ENCODE data around the gene MYPOP.
"Not testable (repeated sequence)": the region's sequence is repeated elsewhere in the genome, so short reads cannot be mapped to it uniquely, and the experiment has no call there.

The MYPOP gene

GRCh38 chr19:45882652-45883585 lies 19.5 kb downstream of the MYPOP start:
- DNase-seq = peak; percentile 95

GRCh38 chr19:45881909-45882528 lies 20.4 kb downstream of the MYPOP start:
- no peak for DNase-seq

- no peak for DNase-seq
These were observed 21.1 kb downstream of the MYPOP start for GRCh38 chr19:45881082-45881908.

GRCh38 chr19:45879971-45880370 lies 22.4 kb downstream of the MYPOP start:
- DNase-seq = no peak

- no peak for DNase-seq
These were observed 23.4 kb downstream of the MYPOP start for GRCh38 chr19:45879055-45879454.

GRCh38 chr19:45878043-45878794 lies 24.2 kb downstream of the MYPOP start:
- peak; percentile 33 to 56 for DNase-seq

DNA sequence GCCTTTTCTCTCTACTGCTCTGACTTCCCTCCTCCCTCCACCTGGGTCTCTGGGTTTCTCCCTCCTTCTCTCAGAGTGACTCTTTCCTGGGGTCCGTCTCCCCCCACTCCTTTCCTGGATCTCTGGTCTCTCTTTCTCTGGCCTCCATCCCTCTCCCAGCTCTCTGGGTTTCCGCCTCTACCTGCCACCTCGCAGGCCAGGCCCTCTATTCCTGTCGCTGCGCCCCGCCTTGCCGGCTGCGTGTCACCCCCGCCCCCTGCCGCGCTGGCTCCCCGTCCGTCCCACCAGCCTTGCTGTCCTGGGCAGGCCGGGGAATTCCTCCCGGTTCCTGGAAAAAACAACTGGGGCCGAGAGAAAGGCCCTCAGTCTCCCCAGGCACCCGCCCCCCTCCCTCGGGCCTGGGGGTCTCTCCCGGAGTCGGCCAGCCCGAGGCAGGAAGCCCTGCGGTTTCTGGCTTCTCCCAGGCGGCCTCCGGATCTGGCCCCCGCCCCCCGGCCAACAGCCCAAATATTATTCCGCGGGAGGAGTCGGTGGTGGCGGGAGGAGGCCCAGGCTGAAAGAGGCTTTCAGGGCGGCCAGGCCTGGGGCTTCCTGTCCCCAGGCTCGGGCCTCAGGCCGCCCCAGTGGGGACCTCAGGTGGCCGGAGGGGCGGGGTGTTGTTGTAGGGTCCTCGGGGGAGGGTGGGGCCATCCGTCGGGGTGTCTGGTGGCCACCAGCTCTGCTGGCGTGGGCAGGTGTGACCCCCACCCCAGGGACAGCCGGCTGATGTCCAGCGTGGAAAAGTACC lies 25.8 kb downstream of the MYPOP start:
- DNase-seq = peak; percentile 64 to 68

DNA sequence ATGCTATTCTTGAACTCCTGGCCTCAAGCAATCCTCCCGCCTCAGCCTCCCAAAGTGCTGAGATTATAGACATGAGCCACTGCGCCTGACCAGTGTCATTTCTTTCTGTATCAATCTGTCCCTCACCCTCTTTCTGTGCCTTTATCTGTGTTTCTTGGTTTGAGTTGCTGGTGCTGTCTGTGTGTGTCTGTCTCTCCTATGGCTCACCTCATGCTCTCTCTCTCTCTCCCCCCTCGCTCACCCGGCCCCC lies 26.3 kb downstream of the MYPOP start:
- DNase-seq = peak in 1 of 2 experiments; percentile 24

DNA sequence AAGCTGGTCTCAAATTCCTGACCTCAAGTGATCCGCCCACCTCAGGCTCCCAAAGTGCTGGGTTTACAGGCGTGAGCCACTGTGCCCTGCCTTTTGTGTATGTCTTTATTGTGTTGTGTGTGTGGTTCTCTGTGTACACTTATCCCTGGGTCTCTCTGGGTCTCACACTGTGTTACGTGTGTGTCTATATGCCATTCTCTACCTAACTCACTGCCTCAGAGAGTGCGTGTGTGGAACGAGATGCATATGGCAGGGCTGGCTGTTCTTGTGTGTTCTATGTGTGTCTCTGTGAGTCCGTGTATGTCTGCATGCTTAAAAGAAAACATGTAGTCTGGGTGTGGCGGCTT lies 27.8 kb downstream of the MYPOP start:
- DNase-seq = no peak

- no peak for DNase-seq
These were observed 29.1 kb downstream of the MYPOP start for GRCh38 chr19:45873219-45873772.

GRCh38 chr19:45872095-45872919 lies 30.1 kb downstream of the MYPOP start:
- DNase-seq = no peak

- no peak for DNase-seq
These were observed 31.6 kb downstream of the MYPOP start for GRCh38 chr19:45870798-45871197.

- DNase-seq = not testable (repeated sequence)
These were observed 35.2 kb downstream of the MYPOP start for GRCh38 chr19:45867241-45867640.

- DNase-seq = no peak
These were observed 35.8 kb downstream of the MYPOP start for GRCh38 chr19:45866400-45867176.

GRCh38 chr19:45865269-45865948 lies 37.0 kb downstream of the MYPOP start:
- DNase-seq = no peak

DNA sequence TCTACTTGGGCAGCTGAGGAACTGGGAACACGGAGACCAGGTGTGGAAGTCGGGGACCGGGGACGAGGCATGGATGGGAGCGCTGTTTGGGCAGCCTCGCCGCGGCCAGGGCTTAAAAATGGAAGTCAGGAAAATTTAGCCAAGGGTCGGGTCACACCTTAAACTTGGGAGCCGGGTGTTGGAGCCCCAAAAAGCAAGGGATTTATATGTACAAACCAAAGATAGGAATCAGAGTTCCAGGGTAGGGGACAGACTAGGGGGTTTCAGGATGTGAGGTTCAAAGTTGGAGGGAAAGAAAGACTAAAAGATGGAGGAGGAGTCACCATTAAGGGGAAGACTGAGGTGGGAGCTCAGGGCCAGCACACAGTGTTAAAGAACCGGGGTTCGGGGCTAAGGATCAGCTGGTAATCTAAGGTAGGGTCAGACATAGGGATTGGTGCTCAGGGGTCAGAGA lies 37.8 kb downstream of the MYPOP start:
- no peak for DNase-seq

DNA sequence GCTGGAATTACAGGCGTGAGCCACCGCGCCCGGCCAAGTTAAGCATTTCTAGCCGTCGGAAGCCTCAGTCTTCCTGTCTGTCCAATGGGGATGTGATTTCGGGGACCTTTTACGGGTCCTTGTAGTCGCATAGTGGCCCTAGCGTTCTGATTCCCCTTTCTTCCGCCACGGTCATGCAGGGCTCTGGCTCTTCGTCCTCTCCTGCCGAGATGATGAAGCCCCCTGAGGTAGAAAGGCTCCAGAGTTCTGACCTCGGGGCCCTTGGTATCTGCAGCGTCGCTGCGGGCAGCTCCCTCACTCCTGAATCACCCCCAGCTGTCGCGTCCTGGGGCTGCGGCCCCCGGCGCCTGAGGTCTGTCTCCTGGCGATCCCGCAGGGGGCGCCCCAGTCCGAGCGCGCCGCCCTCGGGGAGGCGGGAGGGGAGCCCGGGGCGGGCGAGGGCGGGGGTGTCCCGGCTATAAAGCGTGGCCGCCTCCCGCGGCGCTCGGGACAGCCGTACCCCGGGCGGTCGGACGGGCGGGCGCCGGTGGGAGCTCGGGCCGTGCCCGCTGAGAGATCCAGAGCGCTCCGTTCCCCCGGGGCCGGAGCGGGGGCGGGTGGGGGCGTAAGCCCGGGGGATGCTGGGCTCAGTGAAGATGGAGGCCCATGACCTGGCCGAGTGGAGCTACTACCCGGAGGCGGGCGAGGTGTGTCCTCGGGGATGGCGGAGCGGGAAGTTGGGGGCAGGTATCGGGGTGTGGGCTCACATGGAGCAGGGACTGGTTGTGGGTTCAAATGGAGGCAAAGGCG lies 38.4 kb downstream of the MYPOP start, which contains the start of gene FOXA3:
FOXA3 (plus strand) TSS at position 487 of the 789 bp plus-strand sequence; CDS start at position 618, 131 bp downstream.
- DNase-seq = peak; percentile 73 to 81

DNA sequence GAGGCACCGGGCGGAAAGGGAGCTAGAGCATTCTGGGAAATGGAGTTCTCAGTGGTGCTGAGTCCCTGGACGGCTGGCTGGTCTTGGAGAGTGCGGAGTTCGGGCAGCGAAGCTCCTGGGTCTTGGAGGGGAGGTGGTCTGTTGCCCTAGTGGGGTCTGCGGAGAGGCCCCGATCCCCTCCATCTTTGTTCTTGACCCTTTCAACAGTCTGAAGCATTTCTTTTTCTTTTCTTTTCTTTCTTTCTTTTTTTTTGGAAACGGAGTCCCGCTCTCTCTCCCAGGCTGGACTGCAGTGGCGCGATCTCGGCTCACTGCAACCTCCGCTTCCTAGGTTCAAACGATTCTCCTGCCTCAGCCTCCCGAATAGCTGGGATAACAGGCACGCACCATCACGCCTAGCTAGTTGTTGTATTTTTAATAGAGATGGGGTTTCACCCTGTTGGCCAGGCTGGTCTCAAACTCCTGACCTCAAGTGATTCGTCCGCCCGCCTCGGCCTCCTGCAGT lies 39.0 kb downstream of the MYPOP start:
- DNase-seq = peak in 1 of 2 experiments; percentile 29
